Measurements from ENCODE around the gene LGALS9B.
"Not testable (repeated sequence)": the region's sequence is repeated elsewhere in the genome, so short reads cannot be mapped to it uniquely, and the experiment has no call there.

Gene LGALS9B

DNA sequence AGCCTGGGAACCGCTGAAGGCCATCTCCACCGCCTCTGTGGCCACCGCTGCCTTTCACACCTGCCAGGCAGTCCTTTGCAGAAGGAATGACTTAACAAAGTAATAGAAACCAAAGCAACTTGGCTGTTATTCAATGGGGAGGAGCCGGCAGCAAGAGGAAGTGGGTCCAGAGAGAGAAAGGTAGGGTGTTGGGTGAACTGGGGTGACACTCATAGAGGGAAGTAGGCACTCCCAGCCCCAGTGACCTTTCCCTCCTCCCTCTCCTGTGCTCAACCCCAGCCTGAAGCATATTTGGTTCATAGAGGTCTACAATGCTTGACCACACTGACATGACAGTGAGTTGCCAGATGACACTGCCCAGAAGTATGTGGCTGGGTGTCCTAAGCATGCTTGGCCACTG, at the start of gene LGALS9B:
TSS of gene LGALS9B (minus strand) at position 93 of the 400 bp plus-strand sequence. CDS start at position 24, 69 bp downstream.
- DNase-seq, result not testable (repeated sequence)

DNA sequence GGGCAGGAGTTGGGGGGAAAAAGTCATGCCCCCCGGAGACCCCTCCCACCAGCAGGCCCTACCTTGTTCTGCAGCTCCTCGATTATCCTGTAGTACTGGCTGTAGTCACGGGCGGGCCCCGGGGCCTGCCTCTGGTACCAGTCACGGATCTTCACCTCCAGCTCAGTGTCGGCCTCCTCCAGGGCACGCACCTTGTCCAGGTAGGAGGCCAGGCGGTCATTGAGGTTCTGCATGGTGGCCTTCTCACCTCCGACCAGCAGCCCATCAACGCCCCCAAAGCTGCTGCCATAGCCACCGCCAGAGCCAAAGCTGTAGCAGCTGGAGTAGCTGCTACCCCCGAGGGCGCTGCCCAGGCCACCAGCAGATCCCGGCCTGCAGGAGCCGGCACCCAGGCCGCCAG, 49.6 kb upstream of the LGALS9B start:
- DNase-seq, result not testable (repeated sequence)

DNA sequence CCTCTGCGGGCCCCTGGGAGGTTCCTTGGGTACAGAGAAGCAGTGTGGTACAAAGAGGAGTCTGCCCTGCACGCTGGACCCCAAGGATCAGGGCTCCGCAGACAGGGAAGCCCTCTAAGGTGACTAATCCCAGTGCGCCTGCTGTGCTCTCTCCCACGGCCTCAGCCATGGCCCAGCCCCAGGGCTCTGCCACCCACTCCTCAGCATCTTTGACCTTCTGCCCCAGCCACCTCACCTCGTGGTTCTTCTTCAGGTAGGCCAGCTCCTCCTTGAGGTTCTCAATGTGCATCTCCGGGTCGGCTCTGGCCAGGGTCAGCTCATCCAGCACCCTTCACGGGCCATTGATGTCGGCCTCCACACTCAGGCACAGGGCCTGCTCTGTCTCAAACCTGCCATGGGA, 47.8 kb upstream of the LGALS9B start:
- DNase-seq, result not testable (repeated sequence)

DNA sequence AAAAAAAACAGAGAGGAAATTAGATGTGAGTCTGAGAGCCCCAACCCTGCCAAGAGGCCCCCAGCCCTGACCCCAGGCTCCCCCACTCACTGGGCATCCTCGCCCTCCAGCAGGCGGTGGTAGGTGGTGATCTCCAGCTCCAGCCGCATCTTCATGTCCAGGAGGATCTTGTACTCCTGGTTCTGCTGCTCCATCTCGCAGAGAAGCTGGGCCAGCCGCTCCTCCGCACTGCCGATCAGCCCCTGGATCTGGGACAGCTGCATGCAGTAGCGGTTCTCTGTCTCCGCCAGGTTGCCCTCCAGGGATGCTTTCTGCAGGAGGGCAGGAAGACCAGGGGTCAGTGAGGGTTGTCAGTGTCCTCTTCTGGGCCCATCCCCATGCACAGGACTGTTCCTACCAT, 46.2 kb upstream of the LGALS9B start:
- not testable (repeated sequence) for DNase-seq

DNA sequence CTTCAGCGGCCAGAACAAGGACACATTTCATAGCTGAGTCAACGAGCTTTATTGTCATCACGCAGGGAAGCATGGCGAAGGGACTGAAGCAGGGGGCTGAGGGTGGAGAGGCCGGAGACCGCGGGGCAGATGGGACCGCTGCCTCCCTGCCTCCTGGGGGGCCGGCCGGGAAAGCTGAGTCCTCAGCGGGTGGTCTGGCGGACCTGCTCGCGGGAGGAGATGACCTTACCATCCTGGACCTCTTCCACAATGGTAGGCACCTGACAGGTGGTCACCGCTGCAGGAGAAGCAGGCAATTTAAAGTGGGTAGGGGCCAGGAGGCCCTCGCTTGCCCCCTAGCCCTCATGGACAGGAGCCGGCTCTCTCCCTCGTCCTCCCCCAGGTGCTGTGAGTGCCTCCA, 45.0 kb upstream of the LGALS9B start:
- DNase-seq, result not testable (repeated sequence)

DNA sequence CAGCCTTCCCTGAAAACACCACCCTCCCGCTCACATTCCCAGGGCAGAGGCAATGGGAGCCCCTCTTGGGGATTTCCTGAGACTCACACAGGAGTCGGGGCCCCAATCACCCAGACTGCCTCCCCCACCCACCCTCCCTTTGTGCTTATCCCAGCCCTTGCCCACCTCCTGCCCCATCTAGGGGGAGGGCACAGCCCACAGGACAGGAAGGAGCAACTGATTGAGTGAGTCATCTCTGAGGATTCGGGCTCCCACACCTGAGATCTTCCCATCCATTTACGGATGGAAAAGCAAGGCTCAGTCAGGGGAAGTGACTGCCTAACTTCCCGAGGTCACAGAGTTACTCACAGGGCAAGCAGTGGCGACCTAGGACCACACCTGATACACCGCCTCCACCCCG, 44.4 kb upstream of the LGALS9B start:
- DNase-seq, result not testable (repeated sequence)

DNA sequence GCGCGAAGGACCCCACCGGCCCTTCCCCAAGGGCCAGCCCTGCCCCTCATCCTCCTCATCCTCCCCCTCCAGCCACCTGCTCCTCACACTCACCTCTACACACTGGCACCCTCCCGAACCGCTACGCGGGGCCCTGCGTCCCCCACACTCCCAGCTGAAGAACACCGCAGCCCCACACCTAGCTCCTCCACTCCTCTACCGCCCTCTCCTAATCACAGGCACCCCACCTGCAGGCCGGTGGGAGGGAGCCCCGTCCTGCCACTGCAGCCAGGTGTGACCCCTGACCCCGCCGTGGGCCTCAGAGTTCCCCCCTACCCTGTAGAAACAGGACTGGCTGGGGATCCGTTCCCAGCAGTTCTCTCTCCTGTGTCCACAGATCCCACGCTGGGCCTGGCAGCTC, 38.0 kb upstream of the LGALS9B start:
- DNase-seq, result not testable (repeated sequence)

DNA sequence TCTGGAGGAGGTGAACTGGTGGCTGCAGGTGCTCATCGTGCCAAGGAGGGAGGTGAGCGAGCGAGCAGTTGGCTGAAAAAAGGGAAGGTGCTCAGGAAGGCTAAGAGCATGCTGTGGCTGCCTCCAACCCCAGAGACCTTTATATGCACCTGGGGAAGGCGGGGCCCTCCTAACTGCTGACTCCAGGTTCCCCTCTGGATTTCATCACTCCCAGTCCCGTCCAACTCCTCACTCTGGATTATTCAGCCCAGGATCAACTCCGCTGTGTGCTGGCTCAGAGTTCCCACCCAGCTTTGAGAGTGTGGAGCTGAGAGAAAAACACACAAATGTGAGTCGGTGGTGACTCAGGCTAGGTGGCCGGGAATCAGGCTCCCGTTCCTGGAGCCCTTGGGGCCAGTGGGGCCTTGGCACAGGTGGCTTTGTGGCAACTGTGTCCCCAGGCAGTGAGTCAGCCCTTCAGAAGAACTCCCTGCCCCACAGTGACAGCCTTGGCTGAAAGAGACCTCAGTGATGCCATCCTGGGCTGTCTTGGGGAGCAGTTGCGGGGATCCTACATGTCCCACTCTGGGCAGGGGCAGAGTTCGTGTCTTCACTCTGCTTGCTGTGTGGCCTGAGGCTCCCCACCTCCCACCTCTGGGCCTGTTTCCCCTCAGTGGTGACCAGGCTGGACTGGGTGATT, 37.2 kb upstream of the LGALS9B start:
- not testable (repeated sequence) for DNase-seq

DNA sequence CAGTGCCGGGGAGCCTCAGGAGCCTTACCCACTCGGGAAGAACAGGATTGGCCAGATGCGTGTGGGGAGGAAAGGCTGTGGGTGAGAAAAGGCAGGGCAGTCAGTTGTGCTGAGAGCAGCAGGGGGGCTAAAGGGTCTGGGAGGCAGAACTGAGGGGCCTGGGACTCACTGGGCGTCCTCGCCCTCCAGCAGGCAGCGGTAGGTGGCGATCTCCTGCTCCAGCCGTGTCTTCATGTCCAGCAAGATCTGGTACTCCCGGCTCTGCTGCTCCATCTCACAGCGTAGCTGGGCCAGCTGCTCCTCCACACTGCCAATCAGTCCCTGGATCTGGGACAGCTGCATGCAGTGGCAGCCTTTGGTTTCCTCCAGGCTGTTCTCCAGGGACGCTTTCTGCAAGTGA, 34.6 kb upstream of the LGALS9B start:
- DNase-seq, result not testable (repeated sequence)

DNA sequence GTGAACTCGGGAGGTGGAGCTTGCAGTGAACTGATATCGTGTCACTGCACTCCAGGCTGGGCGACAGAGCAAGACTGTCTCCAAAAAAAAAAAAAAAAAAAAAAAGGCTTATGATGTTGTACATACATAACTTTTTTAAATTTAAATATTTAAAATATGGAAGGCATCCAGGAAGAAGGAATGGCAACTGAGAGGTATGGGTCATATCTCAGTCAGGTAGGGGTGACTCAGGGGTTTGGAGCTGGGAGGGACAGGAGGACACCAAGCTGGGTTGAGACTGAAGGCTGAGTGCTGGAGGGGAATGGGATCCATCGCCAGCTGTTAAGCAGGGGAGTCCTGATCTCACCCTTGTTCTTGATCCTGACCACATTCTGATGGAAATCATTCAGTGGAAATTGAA, 33.0 kb upstream of the LGALS9B start:
- not testable (repeated sequence) for DNase-seq

DNA sequence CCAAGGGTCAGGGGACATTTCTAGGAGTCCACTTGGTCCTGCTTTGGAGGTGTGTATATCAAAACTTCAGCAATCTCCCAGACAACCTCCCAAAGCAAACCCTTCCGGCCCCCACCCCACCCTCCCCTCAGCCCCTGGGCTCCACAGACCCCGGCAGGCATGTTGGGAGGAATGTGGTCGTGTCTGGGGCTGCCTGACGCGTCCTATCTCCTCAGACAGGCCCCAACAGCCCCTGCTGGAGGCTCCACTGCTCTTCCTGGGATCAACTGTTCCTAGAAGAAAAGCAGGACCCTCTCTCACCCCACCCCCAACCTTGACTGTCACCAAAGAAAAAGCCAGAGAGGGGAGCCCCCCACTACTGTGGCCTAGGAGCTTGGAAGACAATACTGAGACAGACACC, 28.1 kb upstream of the LGALS9B start:
- not testable (repeated sequence) for DNase-seq

DNA sequence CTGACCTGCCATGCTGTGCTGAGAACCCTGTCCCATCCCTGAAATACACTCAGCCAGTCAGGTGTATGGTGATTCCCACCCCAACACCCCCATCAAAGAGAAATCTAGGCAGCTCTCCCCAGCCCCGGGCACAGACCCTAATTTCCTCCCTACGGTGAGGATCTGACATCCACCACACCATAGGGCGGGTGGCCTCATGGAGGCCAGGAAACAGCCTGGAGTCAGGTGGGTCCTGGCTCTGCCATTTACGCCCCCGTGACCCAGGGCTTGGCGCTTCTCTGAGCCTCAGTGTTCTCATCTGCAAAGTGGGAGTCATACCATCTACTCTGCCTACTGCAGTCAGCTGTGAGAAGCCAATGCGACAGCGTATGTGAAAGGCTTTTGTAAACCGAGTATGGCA, 27.4 kb upstream of the LGALS9B start:
- DNase-seq, result not testable (repeated sequence)

DNA sequence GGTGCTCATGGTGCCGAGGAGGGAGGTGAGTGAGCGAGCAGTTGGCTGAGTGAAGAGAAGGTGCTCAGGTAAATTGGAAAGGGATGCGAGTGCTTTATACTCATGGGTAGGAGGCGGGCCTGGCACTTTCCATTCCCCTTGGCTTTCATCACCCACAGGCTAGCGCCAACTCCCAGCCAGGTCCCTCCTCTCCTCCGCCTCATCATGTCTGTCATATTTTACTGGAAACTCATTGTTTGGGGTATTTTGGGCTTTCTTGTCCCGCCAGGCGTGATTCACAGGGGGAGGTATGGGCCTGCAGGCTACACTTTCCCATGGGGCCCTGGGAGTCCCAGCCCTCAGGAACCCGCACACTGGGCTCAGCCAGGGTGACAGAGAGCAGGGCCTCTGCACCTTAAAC, 26.8 kb upstream of the LGALS9B start:
- DNase-seq, result not testable (repeated sequence)

DNA sequence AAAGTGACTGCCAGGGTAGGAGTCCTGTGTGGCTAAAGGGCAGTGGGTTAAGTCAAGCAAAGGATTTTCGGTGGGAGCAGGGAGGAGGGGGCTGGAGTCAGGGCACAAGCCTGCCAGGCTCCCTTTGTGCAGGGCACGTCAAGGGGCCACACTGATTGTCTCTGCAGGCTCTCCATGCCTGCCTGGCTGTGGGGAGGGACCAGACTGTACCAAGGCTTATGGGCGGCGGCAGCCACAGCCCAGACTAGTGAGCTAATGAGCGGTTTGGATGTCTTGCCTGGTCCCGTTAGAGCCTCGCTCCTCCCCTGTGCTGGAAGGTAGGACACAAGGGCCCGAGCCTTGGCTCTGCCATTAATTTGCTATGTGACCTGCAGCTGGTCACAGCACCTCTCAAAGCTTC, 25.6 kb upstream of the LGALS9B start:
- DNase-seq, result not testable (repeated sequence)

DNA sequence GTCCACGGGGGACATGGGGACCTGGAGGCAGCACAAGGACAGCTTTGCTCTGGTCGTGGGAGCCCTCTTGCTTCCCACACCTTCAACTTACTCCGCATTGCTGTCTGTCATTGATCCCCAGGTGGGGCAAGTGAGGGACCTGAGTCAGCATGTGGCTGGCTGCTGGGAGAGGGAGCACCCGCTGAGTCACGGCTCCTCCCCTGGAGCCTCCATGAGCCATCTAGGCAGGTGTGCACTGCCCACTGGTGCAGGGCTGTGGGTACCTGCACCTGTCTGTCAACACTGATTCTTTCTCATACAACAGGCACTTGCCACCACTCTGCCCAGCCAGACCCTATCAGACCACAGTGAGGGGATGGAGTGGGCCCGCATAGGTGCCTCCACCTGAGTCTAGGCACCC, 24.8 kb upstream of the LGALS9B start:
- DNase-seq, result not testable (repeated sequence)

DNA sequence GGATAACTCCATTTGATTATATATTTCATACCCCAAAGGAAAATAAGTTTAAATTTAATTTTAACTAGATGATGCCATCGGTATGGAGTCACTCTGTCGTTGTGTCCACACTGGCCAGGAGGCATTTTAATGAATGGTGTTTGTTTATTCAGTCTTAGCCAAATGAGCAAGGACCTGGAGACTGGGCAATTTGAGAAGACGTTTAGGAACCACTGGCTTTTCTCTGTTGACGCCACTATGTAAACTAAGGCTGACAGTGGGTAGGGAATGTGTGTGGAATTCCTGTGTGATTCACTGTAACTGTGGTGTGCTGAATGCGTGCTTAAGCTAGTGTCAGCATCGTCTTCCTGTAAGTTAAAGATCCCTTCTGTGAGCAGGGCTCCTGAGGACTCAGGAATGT, 17.6 kb upstream of the LGALS9B start:
- not testable (repeated sequence) for DNase-seq

DNA sequence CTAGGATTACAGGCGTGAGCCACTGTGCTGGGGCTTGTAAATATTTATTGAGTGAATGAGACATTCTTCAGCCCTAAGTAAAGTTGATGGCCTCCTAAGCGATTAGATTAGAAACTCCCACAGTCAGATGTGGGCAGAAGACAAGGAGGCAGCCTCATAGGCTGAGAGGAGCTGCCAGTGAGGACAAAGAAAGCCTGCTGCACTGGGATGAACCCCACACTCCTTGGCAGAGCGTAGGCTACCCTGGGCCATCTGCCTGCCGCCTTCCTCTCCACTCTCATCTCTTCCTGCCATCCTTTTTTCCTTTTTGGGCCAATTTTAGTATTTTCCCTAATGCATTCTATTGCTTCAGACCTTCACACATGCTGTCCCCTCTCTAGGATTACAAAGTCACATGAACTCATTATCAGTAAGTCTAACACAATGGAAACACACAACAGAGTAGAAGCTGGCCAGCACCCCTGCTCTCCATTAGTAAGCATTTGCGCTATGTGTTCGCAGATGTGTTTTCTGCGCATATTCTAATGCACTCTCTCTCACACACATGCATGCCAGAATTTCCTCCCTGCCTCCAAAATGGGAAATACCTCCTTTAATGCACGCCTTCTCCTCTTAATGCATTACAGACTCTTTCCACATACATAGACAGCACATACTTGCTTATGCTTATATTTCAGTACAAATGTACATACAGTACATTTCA, 12.7 kb upstream of the LGALS9B start:
- DNase-seq, result not testable (repeated sequence)

DNA sequence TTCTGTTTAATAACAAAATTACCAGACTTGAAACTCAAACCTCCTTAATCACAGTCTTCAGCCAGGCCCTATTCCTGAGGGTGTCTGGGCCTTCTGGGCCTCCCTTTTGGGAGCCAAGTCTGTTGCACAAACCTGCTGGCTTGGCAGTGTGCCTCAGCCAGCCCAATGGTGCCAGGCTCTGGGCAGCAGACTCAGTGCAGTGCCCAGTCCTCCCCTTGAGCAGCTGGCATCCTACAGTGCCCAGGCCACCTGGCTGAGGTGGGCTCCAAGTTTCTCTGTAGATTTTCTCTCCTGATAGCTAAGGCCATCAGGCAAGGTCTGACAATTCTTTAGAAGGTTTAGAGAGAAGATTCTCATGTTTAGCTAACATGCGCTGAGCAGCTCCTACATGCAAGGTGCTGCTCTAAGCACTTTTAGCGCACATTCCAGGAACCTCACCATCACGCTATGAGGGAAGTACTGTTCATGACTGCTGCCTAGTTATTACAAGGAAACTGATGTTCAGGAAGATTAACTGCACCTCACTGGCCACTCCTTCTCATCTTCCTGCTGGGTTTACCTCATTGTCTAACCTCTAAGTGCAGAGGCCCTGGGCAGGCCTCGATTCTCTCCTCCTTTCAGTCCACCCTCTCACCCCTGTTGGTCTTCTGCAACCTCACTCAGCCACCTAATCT, 10.2 kb upstream of the LGALS9B start:
- not testable (repeated sequence) for DNase-seq

DNA sequence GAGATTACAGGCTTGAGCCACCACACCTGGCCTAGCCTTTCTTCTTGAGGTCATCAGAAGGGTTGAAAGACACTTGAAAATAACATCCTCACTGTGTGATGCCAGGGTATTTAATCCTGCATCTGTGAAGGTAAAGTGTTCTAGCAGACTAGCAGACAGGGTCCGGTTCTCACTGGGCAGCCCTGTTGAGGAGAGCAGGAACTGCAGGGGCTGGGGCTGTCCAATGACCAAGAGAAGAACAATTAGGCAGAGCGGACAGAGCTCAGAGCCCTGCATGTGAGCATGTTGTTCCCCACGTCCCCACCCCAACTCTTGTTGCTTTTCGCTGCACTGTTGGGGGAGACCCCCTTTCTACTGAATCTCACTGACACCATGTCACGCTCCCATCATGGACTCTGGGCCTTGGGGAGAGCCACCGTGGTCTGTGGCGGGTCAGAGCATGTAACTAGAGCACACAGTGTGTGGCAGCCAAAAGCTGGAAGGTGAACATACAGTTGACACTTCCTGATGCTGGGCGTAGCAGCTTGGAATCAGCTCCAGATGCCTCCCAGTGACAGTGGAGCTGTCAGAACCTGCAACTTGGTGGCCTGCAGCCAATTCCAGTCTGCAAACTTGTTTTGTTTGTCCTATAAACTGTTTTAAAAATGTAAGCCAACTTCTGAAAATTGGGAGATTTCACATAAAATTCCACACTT, 7.9 kb upstream of the LGALS9B start:
- DNase-seq, result not testable (repeated sequence)

DNA sequence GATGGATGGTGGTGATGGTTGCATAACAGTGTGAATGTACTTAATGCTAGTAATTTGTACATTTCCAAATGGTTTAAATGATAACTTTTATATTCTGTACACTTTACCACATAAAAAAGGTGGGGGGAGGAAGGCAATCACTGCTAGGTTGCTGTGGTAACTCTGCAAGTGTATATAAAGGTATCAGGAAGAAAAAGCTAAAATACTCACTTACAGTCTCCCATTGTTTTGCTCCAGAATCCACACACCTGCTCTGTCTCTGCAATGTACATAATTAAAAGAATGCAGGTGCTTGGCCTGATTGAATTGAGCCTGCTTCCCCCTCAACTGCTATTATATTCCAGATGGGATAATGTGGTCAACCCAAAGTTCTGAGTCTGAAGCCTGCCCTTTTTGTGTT, 6.7 kb upstream of the LGALS9B start:
- not testable (repeated sequence) for DNase-seq

DNA sequence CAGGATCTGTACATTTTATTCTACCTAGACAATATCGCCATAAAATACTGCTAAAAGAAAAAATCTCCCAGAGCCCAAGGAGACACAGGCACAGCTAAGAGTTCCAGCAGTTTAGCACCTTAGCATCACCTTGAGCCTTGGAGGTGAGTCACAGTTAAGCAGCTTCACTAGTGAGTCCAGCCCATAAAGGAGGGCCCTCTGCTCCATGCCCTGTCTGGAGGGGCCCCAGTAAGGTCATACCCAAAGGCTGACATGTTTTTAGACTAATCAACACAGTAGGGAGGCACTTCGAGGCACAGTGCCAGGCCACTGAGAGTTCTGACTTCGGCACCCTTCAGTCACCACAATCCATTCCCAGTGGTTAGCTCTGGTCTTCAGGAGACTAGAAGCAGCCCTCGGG, 2.6 kb upstream of the LGALS9B start:
- not testable (repeated sequence) for DNase-seq

DNA sequence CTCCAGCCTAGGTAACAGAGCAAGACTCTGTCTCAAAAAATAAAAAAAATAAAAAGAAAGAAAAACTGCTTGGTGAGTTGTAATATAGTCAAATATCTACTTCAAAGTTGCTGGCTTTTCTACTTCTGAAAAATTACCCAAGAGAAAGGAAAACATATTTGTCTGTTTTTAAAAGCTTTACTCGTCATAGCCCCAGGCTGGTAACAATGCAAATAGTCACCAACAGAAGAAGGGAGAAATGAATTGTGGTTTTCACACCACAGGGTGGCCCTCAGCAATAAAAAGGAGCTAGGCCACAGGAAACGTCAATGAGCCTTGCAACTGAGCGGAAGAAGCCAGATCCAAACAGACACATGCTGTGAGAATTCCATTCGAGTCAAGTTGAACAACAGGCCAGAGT, 1.8 kb upstream of the LGALS9B start:
- not testable (repeated sequence) for DNase-seq

DNA sequence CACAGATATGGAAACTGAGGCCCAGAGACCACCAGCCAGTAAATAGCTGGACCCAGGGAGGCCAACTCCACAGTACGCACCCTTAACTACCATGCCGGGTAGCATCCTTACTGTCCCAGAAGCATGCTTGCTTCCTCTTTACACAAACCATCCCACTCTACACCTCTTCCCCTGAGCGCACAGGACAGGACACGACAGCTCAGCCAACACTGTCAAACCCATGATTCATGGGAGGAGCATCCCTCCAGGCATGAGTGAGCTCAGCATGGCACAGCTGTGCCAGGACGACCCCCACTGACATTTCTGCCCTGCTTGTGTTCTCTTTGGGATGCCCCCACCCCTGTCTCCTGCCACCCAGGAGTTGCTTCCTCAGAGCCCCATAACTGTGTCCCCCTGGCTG, 340 bp downstream of the LGALS9B start:
- not testable (repeated sequence) for DNase-seq

Data from right forelimb (tissue), 1 donor.